A673 (cell line): Measurements from ENCODE around the gene GIPC2. TPM values are rescaled to one million over a fixed set of nuclear protein-coding genes. Genes with fewer than 3 reads are reported as not detected.

ENCODE experiments used
- BruUV-seq: library from RNA; stranded (reverse); fragments of 400-500 nt; replicated peaks from 2 replicates; lab custom pipeline; 2021; lab: Mats Ljungman, UMichigan
- CTCF ChIA-PET: fragments of 300-600 bp; sonication (Branson Sonifier 250); formaldehyde crosslinking; loops from one replicate; lab custom pipeline; 2022; ENCODE audit warnings: antibody characterized with exemption; lab: Charles Lee
- POLR2A ChIA-PET: fragments of 300-600 bp; sonication (Branson Sonifier 250); formaldehyde crosslinking; loops from one replicate; lab custom pipeline; 2022; ENCODE audit warnings: antibody characterized with exemption; ENCODE audit not compliant: low non-redundant PET; lab: Charles Lee
- DNase-seq: peaks from one replicate; pipeline ENCODE4 v3.0.0-alpha.2; 2015; ENCODE audit warnings: low spot score
- H3K27ac ChIP-seq: fragments of 200-600 bp; sonication (generic); 2 replicates; pipeline ENCODE4 v1.5.1; 2016; ENCODE audit warnings: mixed run types, low read depth, mild to moderate bottlenecking, mixed read lengths, antibody characterized with exemption, low read length; ENCODE audit not compliant: poor library complexity, severe bottlenecking
- H3K27me3 ChIP-seq: fragments of 200-600 bp; sonication (generic); replicated peaks from 2 replicates; pipeline ENCODE4 v1.6.1; 2017; ENCODE audit warnings: mixed run types, low read depth, mild to moderate bottlenecking, mixed read lengths, antibody characterized with exemption, low read length; ENCODE audit not compliant: insufficient read depth, poor library complexity
- H3K36me3 ChIP-seq: fragments of 200-600 bp; sonication (generic); 2 replicates; pipeline ENCODE4 v1.6.1; 2016; ENCODE audit warnings: mixed run types, mild to moderate bottlenecking, mixed read lengths, antibody characterized with exemption, low read length; ENCODE audit not compliant: insufficient read depth, poor library complexity, severe bottlenecking
- H3K4me1 ChIP-seq: fragments of 200-600 bp; sonication (generic); 2 replicates; pipeline ENCODE4 v1.6.1; 2017; ENCODE audit warnings: mixed run types, mild to moderate bottlenecking, mixed read lengths, antibody characterized with exemption, low read length; ENCODE audit not compliant: insufficient read depth, poor library complexity, severe bottlenecking
- H3K4me3 ChIP-seq: fragments of 200-600 bp; sonication (generic); 2 replicates; pipeline ENCODE4 v1.5.1; 2016; ENCODE audit warnings: low read depth, mixed run types, mild to moderate bottlenecking, mixed read lengths, low read length; ENCODE audit not compliant: poor library complexity, severe bottlenecking
- H3K9me3 ChIP-seq: fragments of 200-600 bp; sonication (generic); 2 replicates; pipeline ENCODE4 v1.6.1; 2016; ENCODE audit warnings: mixed run types, low read depth, mild to moderate bottlenecking, mixed read lengths, antibody characterized with exemption, low read length; ENCODE audit not compliant: poor library complexity, severe bottlenecking
- CTCF ChIP-seq: fragments of 300-800, 200-600 bp; sonication (generic); conservative IDR thresholded peaks from 2 replicates; pipeline ENCODE4 v1.5.1; 2017; ENCODE audit warnings: low read depth, mild to moderate bottlenecking, antibody characterized with exemption, low read length, moderate library complexity, mixed read lengths
- EZH2 ChIP-seq: fragments of 200-600 bp; sonication (generic); IDR thresholded peaks from 2 replicates; pipeline ENCODE4 v1.6.1; 2017; ENCODE audit warnings: borderline replicate concordance, low read depth, mild to moderate bottlenecking, mixed read lengths, antibody characterized with exemption, low read length; ENCODE audit not compliant: poor library complexity, severe bottlenecking
- intact Hi-C: fragments of 100-400 bp; cut with micrococcal nuclease; formaldehyde crosslinking; loops from one replicate; pipeline ENCODE4 v1.10.0; 2022; ENCODE audit not compliant: unreplicated experiment
- total RNA-seq: library from RNA; stranded (reverse); gene quantifications from 2 replicates; pipeline ENCODE4 v1.2.3, GENCODE V29; 2021

Gene GIPC2
- total RNA-seq, 1 experiment from 2014 or later = not detected

- no TSS peak for BruUV-seq
- intact Hi-C loops = no loop called here
- POLR2A ChIA-PET = interaction anchor here (0.6 kb wide), 1 partner anchor 37 kb away, joined by 3 read pairs; no protein-coding TSS in a partner anchor
- CTCF ChIA-PET = no interaction called here
- no peaks in the 10 kb centered on the region for H3K9me3 ChIP-seq
- no peak overlapping the region for H3K4me3 ChIP-seq
- H3K4me1 ChIP-seq = peaks cover 5% of the 10 kb centered on the region
- H3K27ac ChIP-seq = no peak overlapping the region
- no peak for TF ChIP-seq CTCF
- TF ChIP-seq EZH2 = no peak
- H3K36me3 ChIP-seq = no peaks in the 10 kb centered on the region
- no peak for DNase-seq
- no peaks in the 10 kb centered on the region for H3K27me3 ChIP-seq
These were observed 125.1 kb downstream of the GIPC2 start for GRCh38 chr1:78170859-78171258.

- Histone ChIP-seq H3K4me1 (peaks cover 5% of the 10 kb centered on the region), H3K27ac (no peak overlapping the region), H3K36me3 (no peaks in the 10 kb centered on the region), H3K9me3 (no peaks in the 10 kb centered on the region), H3K27me3 (no peaks in the 10 kb centered on the region), H3K4me3 (no peak overlapping the region)
- DNase-seq = no peak
- CTCF ChIA-PET = no interaction called here
- BruUV-seq = no TSS peak
- TF ChIP-seq CTCF (no peak), EZH2 (no peak)
- intact Hi-C loops = no loop called here
- POLR2A ChIA-PET = interaction anchor here (0.6 kb wide), 1 partner anchor 38 kb away, joined by 3 read pairs; no protein-coding TSS in a partner anchor
These were observed 126.2 kb downstream of the GIPC2 start for GRCh38 chr1:78171736-78172590.

- Histone ChIP-seq H3K27ac (no peak overlapping the region), H3K27me3 (no peaks in the 10 kb centered on the region), H3K9me3 (no peaks in the 10 kb centered on the region), H3K4me1 (no peaks in the 10 kb centered on the region), H3K4me3 (no peak overlapping the region), H3K36me3 (no peaks in the 10 kb centered on the region)
- peak; percentile 66 for DNase-seq
- TF ChIP-seq CTCF (no peak), EZH2 (no peak)
- CTCF ChIA-PET = no interaction called here
- POLR2A ChIA-PET = no interaction called here
- BruUV-seq = no TSS peak
- intact Hi-C loops = no loop called here
These were observed 130.7 kb downstream of the GIPC2 start for GRCh38 chr1:78176448-78176847.
